Hematopoietic multipotent progenitor cell treated with erythropoietin and hydrocortisone succinate and interleukin-3 and kit ligand, for 15 days (in vitro differentiated cells): Measurements from ENCODE around the gene ZNF28.
"Not testable (repeated sequence)": the region's sequence is repeated elsewhere in the genome, so short reads cannot be mapped to it uniquely, and the experiment has no call there.

ENCODE experiments used
- DNase-seq: peaks from one replicate; pipeline ENCODE4 v3.0.0-alpha.2; 2015; ENCODE audit warnings: low spot score

Gene ZNF28

DNA sequence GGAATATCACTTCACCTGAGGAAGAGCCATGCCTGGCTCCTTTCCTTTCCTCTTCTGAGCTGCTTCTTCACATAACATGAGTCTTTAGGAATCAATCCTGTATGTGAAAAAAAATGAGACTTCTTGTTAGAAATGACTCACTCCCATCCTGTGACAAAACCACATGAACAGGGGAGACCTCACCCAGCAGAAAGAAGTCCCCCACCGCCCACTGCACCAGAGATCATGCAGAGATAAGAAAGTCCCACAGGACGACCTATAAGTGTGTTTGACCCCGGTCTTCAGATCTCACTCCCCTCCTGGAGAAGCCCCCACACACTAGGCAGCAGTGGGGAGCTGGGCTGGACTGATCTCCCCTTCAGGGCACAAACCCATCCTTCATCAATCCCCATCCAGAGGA lies 42.6 kb downstream of the ZNF28 start:
- no peak for DNase-seq

DNA sequence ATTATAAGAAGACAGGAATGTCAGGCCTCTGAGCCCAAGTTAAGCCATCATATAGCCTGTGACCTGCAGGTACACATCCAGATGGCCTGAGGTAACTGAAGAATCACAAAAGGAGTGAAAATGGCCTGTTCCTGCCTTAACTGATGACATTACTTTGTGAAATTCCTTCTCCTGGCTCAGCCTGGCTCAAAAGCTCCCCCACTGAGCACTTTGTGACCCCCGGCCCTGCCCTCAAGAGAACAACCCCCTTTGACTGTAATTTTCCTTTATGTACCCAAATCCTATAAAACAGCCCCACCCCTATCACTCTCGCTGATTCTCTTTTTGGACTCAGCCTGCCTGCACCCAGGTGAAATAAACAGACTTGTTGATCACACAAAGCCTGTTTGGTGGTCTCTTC lies 65.0 kb downstream of the ZNF28 start:
- not testable (repeated sequence) for DNase-seq

DNA sequence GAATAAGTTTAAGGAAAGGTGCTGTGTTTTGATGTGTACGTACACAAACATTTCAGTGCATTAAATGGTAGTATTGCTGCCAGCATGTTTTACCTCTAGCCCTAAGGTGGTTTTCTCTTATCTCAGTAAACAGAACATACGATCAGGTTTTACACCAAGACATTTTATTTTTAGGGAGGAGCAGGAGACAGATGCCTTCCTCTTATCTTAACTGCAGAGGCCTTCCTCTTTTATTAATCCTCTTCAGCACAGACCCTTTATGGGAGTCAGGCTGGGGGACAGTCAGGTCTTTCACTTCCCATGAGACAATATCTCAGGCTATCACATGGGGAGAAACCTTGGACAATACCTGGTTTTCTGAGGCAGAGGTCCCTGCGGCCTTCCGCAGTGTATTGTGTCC lies 71.7 kb downstream of the ZNF28 start:
- DNase-seq = no peak

DNA sequence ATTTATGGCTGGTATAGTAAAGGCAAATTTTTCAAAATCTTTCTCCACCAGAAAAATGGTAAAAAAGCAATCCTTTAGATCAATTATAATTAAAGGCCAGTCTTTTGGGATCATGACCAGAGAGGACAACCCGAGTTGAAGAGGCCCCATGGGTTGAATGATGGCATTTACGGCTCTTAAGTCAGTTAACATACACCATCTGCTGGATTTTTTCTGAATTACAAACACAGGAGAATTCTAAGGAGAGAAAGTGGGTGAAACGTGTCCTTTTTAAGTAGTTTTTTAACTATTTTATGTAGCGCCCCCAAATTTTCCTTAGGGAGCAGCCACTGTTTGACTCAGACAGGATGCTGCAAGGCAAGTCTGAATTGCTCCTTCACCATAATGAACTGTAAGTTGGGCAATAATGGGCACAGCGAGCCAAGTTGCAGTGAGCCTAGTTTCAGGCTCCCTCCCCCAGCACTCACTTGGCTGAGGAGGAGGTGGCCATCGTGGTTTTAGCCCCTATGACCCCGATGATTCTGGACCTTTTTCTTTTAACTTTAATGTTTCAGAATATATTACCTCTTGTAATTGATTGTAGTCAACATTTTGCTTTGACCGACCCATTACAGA lies 73.0 kb downstream of the ZNF28 start:
- DNase-seq = no peak
